ENCODE results near the gene CDH10. TPM values are rescaled to one million over a fixed set of nuclear protein-coding genes. Genes with fewer than 3 reads are reported as not detected.

Gene CDH10
- polyA plus RNA-seq, 3 donors, result not detected

- TF ChIP-seq CTCF (IDR thresholded peaks at IDR 0.05), result no peak
- Mint-ChIP-seq H3K27ac (no peak overlapping the region), H3K4me3 (no peak overlapping the region), H3K4me1 (no peaks in the 10 kb centered on the region), H3K9me3 (peaks cover 0 to 3% (median 2%) of the 10 kb centered on the region in 7 donors), H3K27me3 (ENCODE audit: low read depth in 3 of 3) (no peaks in the 10 kb centered on the region), H3K36me3 (no peaks in the 10 kb centered on the region)
- no peak for DNase-seq
- H4K20me1 ChIP-seq (ENCODE audit: insufficient read depth, low read length), result no peaks in the 10 kb centered on the region
- WGBS (ENCODE audit: insufficient coverage), result no CpG with 5 or more reads among the region's 4 CpGs
- no peaks in the 10 kb centered on the region for H3K4me1 ChIP-seq (ENCODE audit: control insufficient read depth in 1 of 2, insufficient read depth in 2 of 2, low read length in 2 of 2)
- no peak overlapping the region for H2AFZ ChIP-seq (ENCODE audit: insufficient read depth, low read depth, low read length, poor library complexity, severe bottlenecking)
- H3K4me2 ChIP-seq (replicated peaks; ENCODE audit: extremely low read depth, low read length, poor library complexity, severe bottlenecking), result no peak overlapping the region
- intact Hi-C loops (cut with micrococcal nuclease), result no loop called here
- H3K9me3 ChIP-seq (replicated peaks in 1 of 2; ENCODE audit: control insufficient read depth in 1 of 2, insufficient read depth in 1 of 2, low read length in 2 of 2), result no peaks in the 10 kb centered on the region
- H3K27me3 ChIP-seq (ENCODE audit: control insufficient read depth in 2 of 2, insufficient read depth in 2 of 2, low read length in 2 of 2), result no peaks in the 10 kb centered on the region
- no peaks in the 10 kb centered on the region for H3K36me3 ChIP-seq (replicated peaks in 1 of 2; ENCODE audit: control insufficient read depth in 1 of 2, insufficient read depth in 2 of 2, low read length in 2 of 2)
- no peak overlapping the region for H3K27ac ChIP-seq (ENCODE audit: low read depth in 1 of 2, low read length in 2 of 2)
- H3K79me2 ChIP-seq (ENCODE audit: insufficient read depth, low read length), result no peaks in the 10 kb centered on the region
- no peak overlapping the region for H3K4me3 ChIP-seq (replicated peaks in 1 of 3; ENCODE audit: low read depth in 2 of 3, low read length in 3 of 3)
- no peak overlapping the region for H3K9ac ChIP-seq (ENCODE audit: insufficient read depth, low read length, poor library complexity, severe bottlenecking)
Measured at GRCh38 chr5:24668050-24668449, 23.3 kb upstream of the CDH10 start.

GRCh38 chr5:24649531-24649930, 4.8 kb upstream of the CDH10 start:
- Mint-ChIP-seq H3K4me1 (no peaks in the 10 kb centered on the region), H3K4me3 (no peak overlapping the region), H3K36me3 (no peaks in the 10 kb centered on the region), H3K27ac (no peak overlapping the region), H3K9me3 (peaks cover 0 to 6% (median 0%) of the 10 kb centered on the region in 7 donors), H3K27me3 (ENCODE audit: low read depth in 3 of 3) (peaks cover 5 to 8% (median 8%) of the 10 kb centered on the region in 3 donors)
- Histone ChIP-seq H3K4me1 (ENCODE audit: control insufficient read depth in 1 of 2, insufficient read depth in 2 of 2, low read length in 2 of 2) (no peaks in the 10 kb centered on the region), H2AFZ (ENCODE audit: insufficient read depth, low read depth, low read length, poor library complexity, severe bottlenecking) (no peak overlapping the region), H3K4me3 (replicated peaks in 1 of 3; ENCODE audit: low read depth in 2 of 3, low read length in 3 of 3) (no peak overlapping the region), H3K4me2 (replicated peaks; ENCODE audit: extremely low read depth, low read length, poor library complexity, severe bottlenecking) (no peak overlapping the region), H3K9ac (ENCODE audit: insufficient read depth, low read length, poor library complexity, severe bottlenecking) (no peak overlapping the region), H3K27ac (ENCODE audit: low read depth in 1 of 2, low read length in 2 of 2) (no peak overlapping the region), H3K79me2 (ENCODE audit: insufficient read depth, low read length) (no peaks in the 10 kb centered on the region), H3K36me3 (replicated peaks in 1 of 2; ENCODE audit: control insufficient read depth in 1 of 2, insufficient read depth in 2 of 2, low read length in 2 of 2) (no peaks in the 10 kb centered on the region), H3K9me3 (replicated peaks in 1 of 2; ENCODE audit: control insufficient read depth in 1 of 2, insufficient read depth in 1 of 2, low read length in 2 of 2) (no peaks in the 10 kb centered on the region), H4K20me1 (ENCODE audit: insufficient read depth, low read length) (no peaks in the 10 kb centered on the region), H3K27me3 (ENCODE audit: control insufficient read depth in 2 of 2, insufficient read depth in 2 of 2, low read length in 2 of 2) (peaks cover 0 to 13% of the 10 kb centered on the region in 2 donors)
- intact Hi-C loops (cut with micrococcal nuclease), result no loop called here
- no peak for DNase-seq
- TF ChIP-seq CTCF (IDR thresholded peaks at IDR 0.05), result no peak
- WGBS (ENCODE audit: insufficient coverage), result 95% methylated on average over 2 of the region's 3 CpGs
